ENCODE measurements around the gene FBP2.
"Not testable (repeated sequence)": the region's sequence is repeated elsewhere in the genome, so short reads cannot be mapped to it uniquely, and the experiment has no call there.

The FBP2 gene

GRCh38 chr9:94557376-94557775 lies 36.2 kb downstream of the FBP2 start:
- no peak overlapping the region for H3K4me3 ChIP-seq (ENCODE audit: low read depth, low read length)
- H3K36me3 ChIP-seq (replicated peaks), result no peaks in the 10 kb centered on the region
- no peak overlapping the region for H3K27ac ChIP-seq
- in situ Hi-C loops (cut with HindIII; ENCODE audit: low pct_ligation_motif_present, low sequenced_read_pairs), result no loop called here
- H3K27me3 ChIP-seq (replicated peaks), result no peaks in the 10 kb centered on the region
- no peak for TF ChIP-seq CTCF (IDR thresholded peaks at IDR 0.05; ENCODE audit: low read depth, low read length, missing control alignments)
- no peak for DNase-seq

- TF ChIP-seq CTCF (IDR thresholded peaks at IDR 0.05; ENCODE audit: low read depth, low read length, missing control alignments), result peak; percentile 45
- no peaks in the 10 kb centered on the region for H3K27me3 ChIP-seq (replicated peaks)
- in situ Hi-C loops (cut with HindIII; ENCODE audit: low pct_ligation_motif_present, low sequenced_read_pairs), result no loop called here
- no peak within 1 kb of the TSS for H3K27ac ChIP-seq
- peak; percentile 24 for DNase-seq
- no peak within 1 kb of the TSS for H3K4me3 ChIP-seq (ENCODE audit: low read depth, low read length)
- no peaks in the 10 kb centered on the region for H3K36me3 ChIP-seq (replicated peaks)
Observed at GRCh38 chr9:94554439-94555331, 38.9 kb downstream of the FBP2 start, which contains the start of gene PCAT7. Gene PCAT7, plus strand, starts transcription at chr9:94555083.

- H3K4me3 ChIP-seq (ENCODE audit: low read depth, low read length), result no peak overlapping the region
- DNase-seq, result no peak
- in situ Hi-C loops (cut with HindIII; ENCODE audit: low pct_ligation_motif_present, low sequenced_read_pairs), result no loop called here
- H3K27me3 ChIP-seq (replicated peaks), result no peaks in the 10 kb centered on the region
- TF ChIP-seq CTCF (IDR thresholded peaks at IDR 0.05; ENCODE audit: low read depth, low read length, missing control alignments), result no peak
- H3K36me3 ChIP-seq (replicated peaks), result no peaks in the 10 kb centered on the region
- H3K27ac ChIP-seq, result no peak overlapping the region
Observed at GRCh38 chr9:94554078-94554438, 39.6 kb downstream of the FBP2 start.

- no peak for DNase-seq
- Histone ChIP-seq H3K27me3 (replicated peaks) (no peaks in the 10 kb centered on the region), H3K4me3 (ENCODE audit: low read depth, low read length) (no peak overlapping the region), H3K36me3 (replicated peaks) (no peaks in the 10 kb centered on the region), H3K27ac (no peak overlapping the region)
- in situ Hi-C loops (cut with HindIII; ENCODE audit: low pct_ligation_motif_present, low sequenced_read_pairs), result no loop called here
- no peak for TF ChIP-seq CTCF (IDR thresholded peaks at IDR 0.05; ENCODE audit: low read depth, low read length, missing control alignments)
Observed at GRCh38 chr9:94553029-94553938, 40.3 kb downstream of the FBP2 start.

- Histone ChIP-seq H3K36me3 (replicated peaks) (no peaks in the 10 kb centered on the region), H3K27me3 (replicated peaks) (no peaks in the 10 kb centered on the region)
- in situ Hi-C loops (cut with HindIII; ENCODE audit: low pct_ligation_motif_present, low sequenced_read_pairs), result no loop called here
Observed at GRCh38 chr9:94545940-94546339, 47.7 kb downstream of the FBP2 start.

GRCh38 chr9:94544335-94544734 lies 49.3 kb downstream of the FBP2 start:
- H3K27ac ChIP-seq; DNase-seq; in situ Hi-C loops (cut with HindIII; ENCODE audit: low pct_ligation_motif_present, low sequenced_read_pairs); H3K36me3 ChIP-seq (replicated peaks); H3K4me3 ChIP-seq (ENCODE audit: low read depth, low read length); H3K27me3 ChIP-seq (replicated peaks): not testable (repeated sequence)

More at GRCh38 chr9:94545940-94546339, 47.7 kb downstream of the FBP2 start:
- TF ChIP-seq CTCF (IDR thresholded peaks at IDR 0.05; ENCODE audit: low read depth, low read length, missing control alignments), result no peak
- no peak overlapping the region for H3K27ac ChIP-seq
- no peak overlapping the region for H3K4me3 ChIP-seq (ENCODE audit: low read depth, low read length)
- no peak for DNase-seq
